Adipose tissue (tissue), 3 donors: ENCODE measurements around the gene TAF1C. TPM values are rescaled to one million over a fixed set of nuclear protein-coding genes. Genes with fewer than 3 reads are reported as not detected.

Source experiments
- H3K27ac ChIP-seq: one replicate; pipeline ENCODE4 v1.5.1; 2013; ENCODE audit warnings: low read depth, low read length
- WGBS, 3 donors: extraction: QIAGEN DNeasy Blood & Tissue Kit; methylation state at CpG; one replicate each; pipeline ENCODE4 v1.1.7; 2013; 5-methylcytosine and 5-hydroxymethylcytosine counted together
- polyA plus RNA-seq, 3 donors: library from polyadenylated mRNA; stranded (reverse); fragments of 200-250 nt; gene quantifications; one replicate each; pipeline ENCODE4 v1.2.3, GENCODE V29; 2013
- donor health status: healthy with polysubstance abuse.
- donor health status: Bipolar disorder and iron deficiency.
- donor health status: healthy.

The TAF1C gene
- polyA plus RNA-seq, 3 donors: 31.2 to 63.9 (median 44.7) TPM

GRCh38 chr16:84194018-84194417 lies 7.2 kb upstream of the TAF1C start:
- 69 to 87% (median 78%) methylated on average over 11 of the region's 11 CpGs for WGBS, 3 donors

GRCh38 chr16:84193480-84193879 lies 6.6 kb upstream of the TAF1C start:
- 77 to 79% (median 79%) methylated on average over 7 of the region's 7 CpGs for WGBS, 3 donors
- H3K27ac ChIP-seq: no peak overlapping the region

More at GRCh38 chr16:84194018-84194417, 7.2 kb upstream of the TAF1C start:
- no peak overlapping the region for H3K27ac ChIP-seq

- 88 to 97% (median 95%) methylated on average over 16 of the region's 16 CpGs for WGBS, 3 donors
- no peak overlapping the region for H3K27ac ChIP-seq
Observed at GRCh38 chr16:84191466-84191865, 4.6 kb upstream of the TAF1C start.

GRCh38 chr16:84190731-84191388 lies 4.0 kb upstream of the TAF1C start, which contains the start of gene ADAD2:
Gene ADAD2, plus strand, starts transcription at chr16:84191157. Its CDS starts 74 bp downstream, at chr16:84191231.
- WGBS, 3 donors: 88 to 91% (median 90%) methylated on average over 45 to 47 of the region's 47 CpGs
- no peak within 1 kb of the TSS for H3K27ac ChIP-seq

GRCh38 chr16:84184775-84185174 lies 2.1 kb downstream of the TAF1C start:
- WGBS, 3 donors: 34 to 76% (median 64%) methylated on average over 10 of the region's 10 CpGs
- no peak overlapping the region for H3K27ac ChIP-seq

- 78 to 83% (median 80%) methylated on average over 11 of the region's 11 CpGs for WGBS, 3 donors
- H3K27ac ChIP-seq: no peak overlapping the region
Observed at GRCh38 chr16:84183911-84184591, 2.8 kb downstream of the TAF1C start.

- H3K27ac ChIP-seq: no peak overlapping the region
- 84 to 93% (median 86%) methylated on average over 5 of the region's 5 CpGs for WGBS, 3 donors
Observed at GRCh38 chr16:84183572-84183875, 3.3 kb downstream of the TAF1C start.

GRCh38 chr16:84182680-84183571 lies 3.9 kb downstream of the TAF1C start:
- H3K27ac ChIP-seq: no peak overlapping the region
- 94 to 95% (median 94%) methylated on average over 26 of the region's 26 CpGs for WGBS, 3 donors

- WGBS, 3 donors: 94 to 97% (median 96%) methylated on average over 18 of the region's 18 CpGs
- H3K27ac ChIP-seq: no peak overlapping the region
Observed at GRCh38 chr16:84182104-84182503, 4.8 kb downstream of the TAF1C start.

GRCh38 chr16:84181144-84181915 lies 5.5 kb downstream of the TAF1C start:
- no peak overlapping the region for H3K27ac ChIP-seq
- WGBS, 3 donors: 90 to 95% (median 94%) methylated on average over 40 to 41 of the region's 41 CpGs

- H3K27ac ChIP-seq: no peak overlapping the region
- 79 to 89% (median 83%) methylated on average over 21 of the region's 21 CpGs for WGBS, 3 donors
Observed at GRCh38 chr16:84180519-84181140, 6.2 kb downstream of the TAF1C start.

GRCh38 chr16:84179612-84180320 lies 7.1 kb downstream of the TAF1C start:
- 88 to 89% (median 89%) methylated on average over 29 to 33 of the region's 33 CpGs for WGBS, 3 donors
- H3K27ac ChIP-seq: no peak overlapping the region

GRCh38 chr16:84178892-84179611 lies 7.8 kb downstream of the TAF1C start:
- H3K27ac ChIP-seq: no peak overlapping the region

GRCh38 chr16:84178146-84178765 lies 8.6 kb downstream of the TAF1C start:
- 76 to 88% (median 87%) methylated on average over 15 of the region's 15 CpGs for whole genome bisulfite sequencing, 3 donors
- no peak overlapping the region for H3K27ac ChIP-seq

More at GRCh38 chr16:84178892-84179611, 7.8 kb downstream of the TAF1C start:
- WGBS, 3 donors: 90 to 92% (median 91%) methylated on average over 21 to 28 of the region's 28 CpGs

- no peak overlapping the region for H3K27ac ChIP-seq
- 50 to 66% (median 56%) methylated on average over 9 of the region's 9 CpGs for WGBS, 3 donors
Observed at GRCh38 chr16:84177741-84178073, 9.2 kb downstream of the TAF1C start.
